SH-SY5Y (cell line): ENCODE measurements around the gene IQCC.

Experiments used
- GATA2 ChIP-seq: IDR thresholded peaks from 2 replicates; pipeline ENCODE4 v1.6.1; 2011; ENCODE audit warnings: mild to moderate bottlenecking, low read depth, low read length
- GATA3 ChIP-seq: IDR thresholded peaks from 2 replicates; pipeline ENCODE4 v1.6.1; 2011; ENCODE audit warnings: low read depth, mild to moderate bottlenecking, low read length, moderate library complexity

DNA sequence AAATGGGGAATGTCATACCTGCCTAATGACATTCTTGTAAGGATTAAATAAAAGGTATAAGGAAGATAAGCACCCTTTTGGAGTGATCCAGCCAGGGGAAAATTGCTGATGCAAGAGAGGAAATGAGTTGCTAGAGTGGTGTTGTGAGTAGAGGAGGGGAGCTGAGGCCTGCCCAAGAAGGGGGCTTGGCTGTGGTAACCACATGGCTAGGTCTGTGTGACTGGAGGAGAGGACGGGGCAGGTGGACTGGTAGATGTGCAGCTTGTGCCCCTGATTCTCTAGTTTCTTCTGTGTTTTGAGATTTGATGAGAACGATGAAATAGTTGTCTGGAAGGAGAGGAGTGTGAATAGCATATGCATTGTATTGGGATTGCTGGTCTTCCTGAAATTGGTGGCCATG lies 19.4 kb upstream of the IQCC start:
- TF ChIP-seq GATA3, result no peak
- TF ChIP-seq GATA2, result no peak
